Measurements from ENCODE around the gene ADD1. TPM values are rescaled to one million over a fixed set of nuclear protein-coding genes. Genes with fewer than 3 reads are reported as not detected.

Gene ADD1
- polyA plus RNA-seq, 10 donors = 144 to 205 (median 167) TPM

- no peak for DNase-seq
Observed at GRCh38 chr4:2832981-2833670, 10.5 kb upstream of the ADD1 start.

GRCh38 chr4:2833671-2834000 is 10.0 kb upstream of the ADD1 start:
- DNase-seq = no peak

- DNase-seq = no peak
Observed at GRCh38 chr4:2834001-2834921, 9.4 kb upstream of the ADD1 start.

- no peak for DNase-seq
Observed at GRCh38 chr4:2835978-2836377, 7.7 kb upstream of the ADD1 start.

- DNase-seq = no peak
Observed at GRCh38 chr4:2836391-2836859, 7.2 kb upstream of the ADD1 start.

GRCh38 chr4:2837110-2837903 is 6.3 kb upstream of the ADD1 start:
- no peak for DNase-seq

- DNase-seq = peak; percentile 56 to 86 (median 56)
Observed at GRCh38 chr4:2837904-2838496, 5.6 kb upstream of the ADD1 start.

- no peak for DNase-seq
Observed at GRCh38 chr4:2839060-2839459, 4.6 kb upstream of the ADD1 start.

- no peak for DNase-seq
Observed at GRCh38 chr4:2842687-2843262, 869 bp upstream of the ADD1 start.

GRCh38 chr4:2843941-2844584 is 419 bp downstream of the ADD1 start:
- DNase-seq = peak in 2 of 3 donors; percentile 54 to 82

- DNase-seq = no peak
Observed at GRCh38 chr4:2846172-2846571, 2.5 kb downstream of the ADD1 start.

GRCh38 chr4:2847302-2847871 is 3.7 kb downstream of the ADD1 start:
- DNase-seq = no peak

GRCh38 chr4:2848449-2848848 is 4.8 kb downstream of the ADD1 start:
- no peak for DNase-seq

GRCh38 chr4:2849267-2850152 is 5.9 kb downstream of the ADD1 start:
- DNase-seq = no peak

- DNase-seq = no peak
Observed at GRCh38 chr4:2850966-2851798, 7.5 kb downstream of the ADD1 start.

- DNase-seq = no peak
Observed at GRCh38 chr4:2852481-2852921, 8.9 kb downstream of the ADD1 start.

GRCh38 chr4:2855584-2855983 is 11.9 kb downstream of the ADD1 start:
- DNase-seq = no peak

- DNase-seq = no peak
Observed at GRCh38 chr4:2856266-2856665, 12.6 kb downstream of the ADD1 start.

Data from muscle of back (tissue), 11 donors.